IMR-90 (cell line): ENCODE data around the gene MAN1C1. TPM values are rescaled to one million over a fixed set of nuclear protein-coding genes. Genes with fewer than 3 reads are reported as not detected.
A peak's percentile ranks its signal among the peaks of the same experiment; 100 is the strongest.

Experiments
- ATAC-seq: fragments of 200-7000 bp; cut with Tn5 transposase; 2 replicates; pipeline ENCODE4 v1.9.1; 2020; ENCODE audit warnings: low read depth, mild to moderate bottlenecking, moderate library complexity
- BruUV-seq: library from RNA; stranded (reverse); fragments of 400-500 nt; replicated peaks from 2 replicates; lab custom pipeline; 2021; lab: Mats Ljungman, UMichigan
- CTCF ChIA-PET: fragments of 300-600 bp; formaldehyde crosslinking; extraction: SDS; loops from one replicate; lab custom pipeline; 2021; ENCODE audit warnings: antibody characterized with exemption; lab: Yijun Ruan, JAX
- POLR2A ChIA-PET: fragments of 300-600 bp; sonication (Branson Sonifier 250); formaldehyde crosslinking; loops from one replicate; lab custom pipeline; 2022; ENCODE audit warnings: antibody characterized with exemption; ENCODE audit not compliant: unreplicated experiment; lab: Charles Lee
- DNase-seq: peaks from one replicate; pipeline ENCODE4 v3.0.0; 2013
- H2AFZ ChIP-seq: replicated peaks from 2 replicates; pipeline ENCODE3; 2013; ENCODE audit warnings: low read length, mild to moderate bottlenecking; ENCODE audit not compliant: poor library complexity
- H2AK5ac ChIP-seq: 2 replicates; pipeline ENCODE4 v1.6.1; 2013; ENCODE audit warnings: low read depth, low read length, inconsistent platforms
- H2AK9ac ChIP-seq: replicated peaks from 2 replicates; pipeline ENCODE3; 2013; ENCODE audit warnings: mild to moderate bottlenecking, low read depth, low read length, moderate library complexity; ENCODE audit not compliant: poor library complexity
- H2BK120ac ChIP-seq: 2 replicates; pipeline ENCODE4 v1.6.1; 2013; ENCODE audit warnings: low read depth, low read length, inconsistent platforms
- H2BK15ac ChIP-seq: 3 replicates; pipeline ENCODE4 v1.6.1; 2013; ENCODE audit warnings: low read depth, low read length, inconsistent platforms
- H2BK20ac ChIP-seq: 2 replicates; pipeline ENCODE4 v1.6.1; 2013; ENCODE audit warnings: low read depth, mild to moderate bottlenecking, inconsistent platforms, low read length, moderate library complexity
- H2BK5ac ChIP-seq: 2 replicates; pipeline ENCODE4 v1.6.1; 2013; ENCODE audit warnings: mild to moderate bottlenecking, low read depth, low read length, inconsistent platforms; ENCODE audit not compliant: poor library complexity, severe bottlenecking
- H3K14ac ChIP-seq: replicated peaks from 2 replicates; pipeline ENCODE4 v1.6.1; 2013; ENCODE audit warnings: low read depth, low read length, inconsistent platforms
- H3K18ac ChIP-seq: 2 replicates; pipeline ENCODE4 v1.6.1; 2013; ENCODE audit warnings: low read depth, low read length, control low read depth
- H3K23ac ChIP-seq: 2 replicates; pipeline ENCODE4 v1.6.1; 2013; ENCODE audit warnings: low read depth, low read length, inconsistent platforms
- H3K27ac ChIP-seq: 2 replicates; pipeline ENCODE4 v1.5.1; 2013; ENCODE audit warnings: mild to moderate bottlenecking, control low read depth, low read length; ENCODE audit not compliant: insufficient read depth
- H3K27me3 ChIP-seq: 2 replicates; pipeline ENCODE4 v1.6.1; 2013; ENCODE audit warnings: low read length; ENCODE audit not compliant: control insufficient read depth, insufficient read depth
- H3K36me3 ChIP-seq: 2 replicates; pipeline ENCODE4 v1.6.1; 2013; ENCODE audit warnings: low read length, mixed read lengths; ENCODE audit not compliant: control insufficient read depth, insufficient read depth
- H3K4ac ChIP-seq: 2 replicates; pipeline ENCODE4 v1.6.1; 2013; ENCODE audit warnings: low read depth, low read length, inconsistent platforms
- H3K4me1 ChIP-seq: 2 replicates; pipeline ENCODE4 v1.6.1; 2013; ENCODE audit warnings: low read length, mixed read lengths; ENCODE audit not compliant: control insufficient read depth, insufficient read depth
- H3K4me2 ChIP-seq: 2 replicates; pipeline ENCODE4 v1.6.1; 2013; ENCODE audit warnings: low read depth, mild to moderate bottlenecking, control low read depth, low read length, moderate library complexity
- H3K4me3 ChIP-seq: 2 replicates; pipeline ENCODE4 v1.5.1; 2013; ENCODE audit warnings: low read depth, mild to moderate bottlenecking, control low read depth, low read length, moderate library complexity; ENCODE audit not compliant: insufficient read depth
- H3K56ac ChIP-seq: 2 replicates; pipeline ENCODE4 v1.6.1; 2013; ENCODE audit warnings: low read length, inconsistent platforms; ENCODE audit not compliant: insufficient read depth; ENCODE audit errors: extremely low read depth
- H3K79me1 ChIP-seq, 2 experiments: 2 replicates each; pipeline ENCODE4 v1.6.1; 2013; ENCODE audit warnings: low read length in 2 of 2, inconsistent platforms in 1 of 2, low read depth in 1 of 2
- H3K9ac ChIP-seq: 2 replicates; pipeline ENCODE4 v1.6.1; 2013; ENCODE audit warnings: low read depth, low read length, control low read depth
- H3K9me1 ChIP-seq: 2 replicates; pipeline ENCODE4 v1.6.1; 2013; ENCODE audit warnings: low read length, inconsistent platforms; ENCODE audit not compliant: insufficient read depth
- H3K9me3 ChIP-seq: 2 replicates; pipeline ENCODE4 v1.6.1; 2013; ENCODE audit warnings: low read length; ENCODE audit not compliant: control insufficient read depth, insufficient read depth
- H4K20me1 ChIP-seq: 2 replicates; pipeline ENCODE4 v1.6.1; 2013; ENCODE audit warnings: low read length, inconsistent platforms; ENCODE audit not compliant: insufficient read depth
- H4K5ac ChIP-seq: 2 replicates; pipeline ENCODE4 v1.6.1; 2013; ENCODE audit warnings: mild to moderate bottlenecking, low read depth, low read length, control low read depth
- H4K8ac ChIP-seq, 2 experiments: 2 replicates each; pipeline ENCODE4 v1.6.1; 2013; ENCODE audit warnings: low read depth in 2 of 2, low read length in 2 of 2, control low read depth in 1 of 2, inconsistent platforms in 1 of 2
- H4K91ac ChIP-seq: 2 replicates; pipeline ENCODE4 v1.6.1; 2013; ENCODE audit warnings: low read depth, low read length, inconsistent platforms; ENCODE audit not compliant: insufficient read depth
- BHLHE40 ChIP-seq: fragments of 150-350 bp; IDR thresholded peaks from 2 replicates; pipeline ENCODE4 v1.6.1; 2016; ENCODE audit warnings: mild to moderate bottlenecking, low read depth, low read length
- CEBPB ChIP-seq: IDR thresholded peaks from 2 replicates; pipeline ENCODE4 v1.6.1; 2012; ENCODE audit warnings: low read depth, low read length, improper control_type of control experiment
- CHD1 ChIP-seq: IDR thresholded peaks from 2 replicates; pipeline ENCODE4 v1.6.1; 2012; ENCODE audit warnings: low read depth, low read length, improper control_type of control experiment
- FOS ChIP-seq: fragments of 150-350 bp; IDR thresholded peaks from 2 replicates; pipeline ENCODE4 v1.6.1; 2016; ENCODE audit warnings: low read depth, low read length
- MAFK ChIP-seq: IDR thresholded peaks from 2 replicates; pipeline ENCODE4 v1.6.1; 2012; ENCODE audit warnings: low read depth, low read length, improper control_type of control experiment
- MAZ ChIP-seq: IDR thresholded peaks from 2 replicates; pipeline ENCODE4 v1.6.1; 2012; ENCODE audit warnings: low read depth, mild to moderate bottlenecking, low read length, improper control_type of control experiment, moderate library complexity, borderline replicate concordance
- MXI1 ChIP-seq: IDR thresholded peaks from 2 replicates; pipeline ENCODE4 v1.6.1; 2012; ENCODE audit warnings: low read depth, mild to moderate bottlenecking, low read length, moderate library complexity, borderline replicate concordance
- POLR2A ChIP-seq: IDR thresholded peaks from 2 replicates; pipeline ENCODE4 v1.6.1; 2012; ENCODE audit warnings: mild to moderate bottlenecking, low read depth, low read length
- RAD21 ChIP-seq: IDR thresholded peaks from 2 replicates; pipeline ENCODE4 v1.6.1; 2012; ENCODE audit warnings: low read length, improper control_type of control experiment
- RCOR1 ChIP-seq: IDR thresholded peaks from 2 replicates; pipeline ENCODE4 v1.6.1; 2012; ENCODE audit warnings: mild to moderate bottlenecking, low read length, improper control_type of control experiment; ENCODE audit not compliant: insufficient replicate concordance
- RFX5 ChIP-seq: IDR thresholded peaks from 2 replicates; pipeline ENCODE4 v1.8.0; 2012; ENCODE audit warnings: low read depth, mild to moderate bottlenecking, low read length, moderate library complexity
- SMC3 ChIP-seq: fragments of 150-350 bp; IDR thresholded peaks from 2 replicates; pipeline ENCODE4 v1.6.1; 2016; ENCODE audit warnings: low read depth, mild to moderate bottlenecking, antibody characterized with exemption, low read length, moderate library complexity
- WGBS, 2 experiments: methylation state at CpG; one replicate each; pipeline versions ENCODE4 v1.1.5 to v1.1.7; 2013; ENCODE audit warnings: missing lambda C conversion rate in 2 of 2; ENCODE audit not compliant: insufficient read length in 1 of 2; ENCODE audit errors: extremely low coverage in 2 of 2; 5-methylcytosine and 5-hydroxymethylcytosine counted together
- dilution Hi-C: fragments of 300-500 bp; cut with HindIII; formaldehyde crosslinking; loops from one replicate; pipeline ENCODE4 v1.14.3; 2018; ENCODE audit warnings: low sequenced_read_pairs; ENCODE audit not compliant: unreplicated experiment
- in situ Hi-C: fragments of 300-500 bp; cut with MboI; formaldehyde crosslinking; loops from 3 replicates; pipeline ENCODE4 v1.14.3; 2019; ENCODE audit warnings: low sequenced_read_pairs, inconsistent platforms, mixed read lengths
- intact Hi-C: fragments of 100-400 bp; cut with micrococcal nuclease; formaldehyde crosslinking; loops from 2 replicates; pipeline ENCODE4 v1.10.0; 2022
- polyA plus RNA-seq, 3 experiments: library from polyadenylated mRNA; depleted of rRNA; stranded (reverse); fragments of >200 nt; gene quantifications; 2 replicates each; pipeline ENCODE4 v1.2.3, GENCODE V29; 2012; ENCODE audit warnings: low replicate concordance in 1 of 3
- total RNA-seq: library from RNA; depleted of rRNA; stranded (reverse); fragments of >200 nt; gene quantifications from 2 replicates; pipeline ENCODE4 v1.2.3, GENCODE V29; 2012
- TF ChIP-seq, protein P1 (sequence below): fragments of 150-350 bp; IDR thresholded peaks from 2 replicates; pipeline ENCODE4 v1.6.1; 2016; ENCODE audit warnings: low read depth, mild to moderate bottlenecking, low read length, moderate library complexity, borderline replicate concordance
- TF ChIP-seq, protein P2 (sequence below): conservative IDR thresholded peaks from 2 replicates; pipeline ENCODE4 v1.5.1; 2012; ENCODE audit warnings: mild to moderate bottlenecking, low read depth, low read length, improper control_type of control experiment
- TF ChIP-seq, protein P3 (sequence below): fragments of 150-350 bp; IDR thresholded peaks from 2 replicates; pipeline ENCODE4 v1.6.1; 2017; ENCODE audit warnings: mild to moderate bottlenecking, antibody characterized with exemption, low read length, low read depth

MAN1C1 gene
- total and polyA plus RNA-seq, 2 of the 4 experiments (the other 2 are of a cell fraction) = 3.2 to 11.3 TPM

DNA sequence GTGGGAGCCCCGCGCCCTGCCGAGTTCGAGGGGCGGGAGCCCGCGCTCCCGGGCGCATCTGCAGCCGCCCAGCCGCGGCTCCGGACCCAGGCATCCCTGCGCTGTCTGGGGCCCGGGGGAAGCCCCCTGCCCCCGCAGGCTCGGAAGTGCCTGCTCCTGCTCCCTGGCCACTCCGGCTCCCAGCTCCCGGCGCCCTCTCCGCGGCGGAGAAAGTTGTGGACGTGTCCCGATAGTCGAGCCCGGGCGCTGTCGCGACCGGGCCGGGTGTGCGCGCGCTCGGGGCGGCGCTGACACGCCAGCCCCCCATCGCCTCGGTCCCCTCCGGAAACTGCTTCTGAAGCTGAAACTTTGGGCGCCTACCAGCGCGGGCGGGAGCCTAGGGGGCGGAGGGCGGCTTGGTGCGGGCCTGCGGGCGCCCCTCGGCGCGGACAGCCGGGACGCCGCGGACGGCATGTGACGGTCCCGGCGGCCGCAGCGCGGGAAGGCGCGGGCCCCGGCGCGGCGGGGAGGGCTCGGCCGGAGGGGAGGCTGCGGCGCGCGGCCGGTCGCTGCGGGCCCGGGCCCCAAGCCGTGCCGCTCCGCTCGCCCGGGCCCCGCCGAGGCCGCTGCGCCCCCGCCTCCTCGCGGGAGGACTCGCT, 515 bp downstream of the MAN1C1 start:
- no peak overlapping the region for H3K56ac ChIP-seq
- 0 out of 2 replicates have a peak overlapping the region, but pooled peaks have one; percentile 37 for H3K14ac ChIP-seq
- H2BK20ac ChIP-seq = no peak overlapping the region
- 0 out of 2 replicates have a peak, but pooled peaks cover 2% of the 10 kb centered on the region for H3K9me1 ChIP-seq
- H3K27ac ChIP-seq = peak overlapping the region; percentile 12; the same call in 1 of the 2 replicates
- no peak overlapping the region for H4K5ac ChIP-seq
- no peaks in the 10 kb centered on the region for H3K9me3 ChIP-seq
- H2AFZ ChIP-seq = peak overlapping the region; percentile 86
- H2BK15ac ChIP-seq = no peak overlapping the region
- DNase-seq (no peak), ATAC-seq (no peak)
- H3K36me3 ChIP-seq = no peaks in the 10 kb centered on the region; the same call in 1 of the 2 replicates
- H3K4me3 ChIP-seq = peak overlapping the region; percentile 69
- peaks cover 7% of the 10 kb centered on the region; the same call in 1 of the 2 replicates for H3K4me1 ChIP-seq
- dilution Hi-C loops = no loop called here
- peaks cover 5 to 19% of the 10 kb centered on the region in 2 experiments; a peak in 2 of 4 replicates for H3K79me1 ChIP-seq
- H4K20me1 ChIP-seq = peaks cover 17% of the 10 kb centered on the region; the same call in 1 of the 2 replicates
- in situ Hi-C loops = no loop called here
- no peak overlapping the region for H4K91ac ChIP-seq
- peak overlapping the region in 1 of 2 experiments; percentile 15; a peak in 1 of 4 replicates for H4K8ac ChIP-seq
- ChIA-PET CTCF (interaction anchor here (1.6 kb wide), 1 partner anchor 78 kb away, joined by 5 read pairs; no protein-coding TSS in a partner anchor), POLR2A (no interaction called here)
- peaks cover 13% of the 10 kb centered on the region for H3K27me3 ChIP-seq
- H2BK5ac ChIP-seq = no peak overlapping the region
- intact Hi-C loops = loop anchor here (1.0 to 5.0 kb wide), 3 partner anchors 50 to 94 kb away; no protein-coding TSS in a partner anchor
- H2AK5ac ChIP-seq = no peak overlapping the region
- H2BK120ac ChIP-seq = no peak overlapping the region
- WGBS, 2 experiments = 1% methylated on average over 76 of the region's 94 CpGs; no CpG with 5 or more reads in 1 of the 2 experiments
- no peak overlapping the region for H3K18ac ChIP-seq
- peak overlapping the region; percentile 73 for H3K9ac ChIP-seq
- no peak overlapping the region for H3K4ac ChIP-seq
- peak overlapping the region; percentile 79 for H3K4me2 ChIP-seq
- peak overlapping the region; percentile 62 for H2AK9ac ChIP-seq
- no TSS peak for BruUV-seq
- H3K23ac ChIP-seq = no peak overlapping the region
- TF ChIP-seq CHD1 = no peak
- TF ChIP-seq RAD21 = no peak
- no peak for TF ChIP-seq FOS
- no peak for TF ChIP-seq MAZ
- TF ChIP-seq POLR2A = no peak
- no peak for TF ChIP-seq RFX5
- TF ChIP-seq BHLHE40 = no peak
- TF ChIP-seq, protein P1, sequence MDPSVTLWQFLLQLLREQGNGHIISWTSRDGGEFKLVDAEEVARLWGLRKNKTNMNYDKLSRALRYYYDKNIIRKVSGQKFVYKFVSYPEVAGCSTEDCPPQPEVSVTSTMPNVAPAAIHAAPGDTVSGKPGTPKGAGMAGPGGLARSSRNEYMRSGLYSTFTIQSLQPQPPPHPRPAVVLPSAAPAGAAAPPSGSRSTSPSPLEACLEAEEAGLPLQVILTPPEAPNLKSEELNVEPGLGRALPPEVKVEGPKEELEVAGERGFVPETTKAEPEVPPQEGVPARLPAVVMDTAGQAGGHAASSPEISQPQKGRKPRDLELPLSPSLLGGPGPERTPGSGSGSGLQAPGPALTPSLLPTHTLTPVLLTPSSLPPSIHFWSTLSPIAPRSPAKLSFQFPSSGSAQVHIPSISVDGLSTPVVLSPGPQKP = no peak
- TF ChIP-seq MAFK = no peak
- TF ChIP-seq, protein P2, sequence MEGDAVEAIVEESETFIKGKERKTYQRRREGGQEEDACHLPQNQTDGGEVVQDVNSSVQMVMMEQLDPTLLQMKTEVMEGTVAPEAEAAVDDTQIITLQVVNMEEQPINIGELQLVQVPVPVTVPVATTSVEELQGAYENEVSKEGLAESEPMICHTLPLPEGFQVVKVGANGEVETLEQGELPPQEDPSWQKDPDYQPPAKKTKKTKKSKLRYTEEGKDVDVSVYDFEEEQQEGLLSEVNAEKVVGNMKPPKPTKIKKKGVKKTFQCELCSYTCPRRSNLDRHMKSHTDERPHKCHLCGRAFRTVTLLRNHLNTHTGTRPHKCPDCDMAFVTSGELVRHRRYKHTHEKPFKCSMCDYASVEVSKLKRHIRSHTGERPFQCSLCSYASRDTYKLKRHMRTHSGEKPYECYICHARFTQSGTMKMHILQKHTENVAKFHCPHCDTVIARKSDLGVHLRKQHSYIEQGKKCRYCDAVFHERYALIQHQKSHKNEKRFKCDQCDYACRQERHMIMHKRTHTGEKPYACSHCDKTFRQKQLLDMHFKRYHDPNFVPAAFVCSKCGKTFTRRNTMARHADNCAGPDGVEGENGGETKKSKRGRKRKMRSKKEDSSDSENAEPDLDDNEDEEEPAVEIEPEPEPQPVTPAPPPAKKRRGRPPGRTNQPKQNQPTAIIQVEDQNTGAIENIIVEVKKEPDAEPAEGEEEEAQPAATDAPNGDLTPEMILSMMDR = no peak
- no peak for TF ChIP-seq RCOR1
- TF ChIP-seq MXI1 = no peak
- TF ChIP-seq SMC3 = no peak
- TF ChIP-seq, protein P3, sequence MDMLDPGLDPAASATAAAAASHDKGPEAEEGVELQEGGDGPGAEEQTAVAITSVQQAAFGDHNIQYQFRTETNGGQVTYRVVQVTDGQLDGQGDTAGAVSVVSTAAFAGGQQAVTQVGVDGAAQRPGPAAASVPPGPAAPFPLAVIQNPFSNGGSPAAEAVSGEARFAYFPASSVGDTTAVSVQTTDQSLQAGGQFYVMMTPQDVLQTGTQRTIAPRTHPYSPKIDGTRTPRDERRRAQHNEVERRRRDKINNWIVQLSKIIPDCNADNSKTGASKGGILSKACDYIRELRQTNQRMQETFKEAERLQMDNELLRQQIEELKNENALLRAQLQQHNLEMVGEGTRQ = no peak
- no peak for TF ChIP-seq CEBPB
